Suppressor macrophage treated with lipopolysaccharide for 1 hour (primary cell): ENCODE data around the gene AHRR.
A peak's percentile ranks its signal among the peaks of the same experiment; 100 is the strongest.
"Not testable (repeated sequence)": the region's sequence is repeated elsewhere in the genome, so short reads cannot be mapped to it uniquely, and the experiment has no call there.

ENCODE experiments used
- DNase-seq, 3 donors: peaks; one replicate each; pipeline ENCODE4 v3.0.0-alpha.2; 2020 to 2022

Gene AHRR

DNA sequence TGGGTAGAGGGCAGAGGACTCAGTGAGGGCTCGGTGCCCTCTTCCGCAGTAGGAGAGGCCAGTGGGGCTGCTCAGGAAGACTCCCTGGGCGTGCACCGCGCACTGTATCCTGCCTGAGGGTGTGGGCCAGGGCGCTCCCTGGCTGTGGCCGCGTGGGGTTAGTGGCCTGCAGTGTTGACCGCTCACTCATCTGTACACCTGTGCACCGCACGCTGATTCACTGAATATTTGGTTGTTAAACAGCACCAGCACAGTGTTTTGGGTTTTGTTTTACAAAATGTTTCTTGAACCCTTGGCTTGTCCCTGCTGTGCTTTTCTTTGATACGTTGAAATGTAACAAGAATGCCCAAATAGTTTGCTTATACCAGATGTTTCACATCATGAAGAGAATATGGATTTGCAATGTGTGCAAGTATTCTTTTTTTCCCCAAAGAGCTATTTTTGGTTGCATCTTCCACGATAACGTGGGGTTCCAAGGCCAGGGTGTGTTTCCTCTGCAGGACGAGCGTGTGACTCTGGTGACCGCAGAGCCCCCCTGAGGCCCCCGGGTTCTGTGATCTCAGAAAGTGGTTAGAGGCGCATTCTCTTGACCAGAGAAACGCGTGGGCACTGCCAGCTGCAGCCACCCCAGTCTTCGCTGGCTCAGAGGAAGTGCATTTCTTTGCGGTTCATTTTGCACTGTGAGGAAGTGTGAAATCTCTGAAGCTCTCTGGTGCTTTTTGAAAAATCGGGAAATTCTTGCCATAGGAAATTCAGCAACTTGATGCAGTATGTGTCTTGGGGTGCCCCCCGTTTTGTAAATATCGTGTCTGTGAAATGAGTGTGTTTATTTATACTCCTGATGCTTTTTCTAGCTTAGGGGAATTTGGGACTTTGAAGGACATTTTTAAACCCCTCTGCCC, 46.9 kb downstream of the AHRR start:
- peak; percentile 87 to 96 (median 95) for DNase-seq

- DNase-seq: peak in 1 of 3 donors; percentile 54
Measured at GRCh38 chr5:369151-369868, 47.8 kb downstream of the AHRR start.

DNA sequence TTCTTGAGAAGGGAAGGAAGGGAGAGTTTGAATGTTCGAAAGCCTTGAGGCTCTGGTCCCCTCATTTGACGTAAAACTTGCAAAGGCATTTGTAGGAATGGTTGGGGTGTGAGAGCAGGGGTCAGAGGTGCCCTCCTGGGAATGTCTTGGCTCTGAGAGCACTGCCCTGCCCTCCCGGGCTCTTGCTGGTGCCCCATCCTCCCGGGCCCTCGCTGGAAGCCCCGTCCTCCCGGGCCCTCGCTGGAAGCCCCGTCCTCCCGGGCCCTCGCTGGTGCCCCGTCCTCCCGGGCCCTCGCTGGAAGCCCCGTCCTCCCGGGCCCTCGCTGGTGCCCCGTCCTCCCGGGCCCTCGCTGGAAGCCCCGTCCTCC, 48.3 kb downstream of the AHRR start:
- DNase-seq: not testable (repeated sequence)

DNA sequence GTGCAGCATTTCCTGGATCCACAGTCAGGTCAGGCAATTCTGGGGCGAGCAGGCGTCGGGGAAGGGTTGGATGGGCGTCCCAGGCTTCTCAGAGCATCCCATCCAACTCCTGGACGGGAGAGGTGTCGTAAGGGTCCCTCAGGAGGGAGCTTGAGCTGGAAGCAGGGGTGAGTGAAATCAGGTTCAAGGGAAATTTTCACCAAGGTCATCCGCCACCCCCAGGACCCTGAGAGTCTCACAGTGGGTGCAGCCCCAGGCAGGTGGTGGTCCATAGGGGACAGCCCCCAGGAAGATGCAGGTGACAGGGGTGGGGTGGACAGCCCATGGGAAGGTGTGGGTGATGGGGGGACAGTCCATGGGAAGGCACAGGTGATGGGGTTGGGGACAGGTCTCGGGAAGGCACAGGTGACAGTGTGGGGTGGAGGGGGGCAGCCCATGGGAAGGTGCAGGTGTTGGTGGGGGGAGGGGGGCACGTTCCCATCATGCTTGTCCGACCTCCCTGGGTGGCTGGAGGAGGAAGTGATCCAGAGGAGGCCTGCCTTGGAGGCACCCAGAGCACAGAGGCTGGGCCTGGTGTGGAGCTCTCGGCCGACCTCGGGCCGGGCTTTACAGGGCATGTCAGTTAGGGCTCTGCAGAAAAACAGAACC, 48.9 kb downstream of the AHRR start:
- no peak for DNase-seq

DNA sequence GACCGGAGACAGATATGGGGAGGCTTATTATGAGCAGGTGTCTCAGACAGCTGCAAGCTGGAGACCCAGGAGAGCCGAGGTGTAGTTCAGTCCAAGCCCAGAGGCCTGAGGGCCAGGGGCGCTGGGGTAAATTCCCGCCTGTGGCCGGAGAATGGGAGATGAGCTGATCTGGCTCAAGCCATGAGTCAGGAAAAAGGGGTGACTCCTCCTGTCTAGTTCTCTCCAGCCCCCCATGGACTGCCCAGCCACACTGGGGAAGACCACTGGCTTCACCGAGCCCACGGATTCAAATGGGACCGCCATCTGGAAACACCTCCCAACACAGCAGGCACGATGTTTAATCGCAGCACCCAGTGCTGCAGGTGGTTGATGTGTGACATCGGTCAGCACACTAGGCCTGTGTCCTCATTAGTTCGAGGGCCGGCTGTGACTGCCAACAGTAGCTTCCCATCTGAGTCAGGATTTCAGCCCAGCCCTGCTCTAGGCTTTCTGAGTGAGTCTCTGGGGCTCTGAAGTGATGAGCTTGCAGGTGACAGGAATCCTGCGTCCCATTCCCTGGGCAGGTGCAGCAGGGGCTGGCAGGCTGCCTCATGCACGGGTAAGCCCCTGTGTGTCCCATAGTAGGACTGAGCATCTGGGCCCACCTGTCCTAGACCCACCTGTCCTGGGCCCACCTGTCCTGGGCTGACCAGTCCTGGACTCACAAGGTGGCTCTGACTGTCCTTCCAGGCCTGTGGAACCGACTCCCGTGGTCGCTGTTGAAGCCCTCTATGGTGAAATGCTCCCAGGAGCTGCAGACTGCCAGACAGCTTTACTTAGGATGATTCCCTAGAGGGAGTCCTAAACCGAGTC, 49.7 kb downstream of the AHRR start:
- DNase-seq: peak; percentile 47 to 51 (median 49)

GRCh38 chr5:371811-372555, 50.5 kb downstream of the AHRR start:
- DNase-seq: peak in 1 of 3 donors; percentile 27

GRCh38 chr5:372556-372995, 51.1 kb downstream of the AHRR start:
- DNase-seq: no peak

GRCh38 chr5:372996-373709, 51.6 kb downstream of the AHRR start:
- DNase-seq: no peak

DNA sequence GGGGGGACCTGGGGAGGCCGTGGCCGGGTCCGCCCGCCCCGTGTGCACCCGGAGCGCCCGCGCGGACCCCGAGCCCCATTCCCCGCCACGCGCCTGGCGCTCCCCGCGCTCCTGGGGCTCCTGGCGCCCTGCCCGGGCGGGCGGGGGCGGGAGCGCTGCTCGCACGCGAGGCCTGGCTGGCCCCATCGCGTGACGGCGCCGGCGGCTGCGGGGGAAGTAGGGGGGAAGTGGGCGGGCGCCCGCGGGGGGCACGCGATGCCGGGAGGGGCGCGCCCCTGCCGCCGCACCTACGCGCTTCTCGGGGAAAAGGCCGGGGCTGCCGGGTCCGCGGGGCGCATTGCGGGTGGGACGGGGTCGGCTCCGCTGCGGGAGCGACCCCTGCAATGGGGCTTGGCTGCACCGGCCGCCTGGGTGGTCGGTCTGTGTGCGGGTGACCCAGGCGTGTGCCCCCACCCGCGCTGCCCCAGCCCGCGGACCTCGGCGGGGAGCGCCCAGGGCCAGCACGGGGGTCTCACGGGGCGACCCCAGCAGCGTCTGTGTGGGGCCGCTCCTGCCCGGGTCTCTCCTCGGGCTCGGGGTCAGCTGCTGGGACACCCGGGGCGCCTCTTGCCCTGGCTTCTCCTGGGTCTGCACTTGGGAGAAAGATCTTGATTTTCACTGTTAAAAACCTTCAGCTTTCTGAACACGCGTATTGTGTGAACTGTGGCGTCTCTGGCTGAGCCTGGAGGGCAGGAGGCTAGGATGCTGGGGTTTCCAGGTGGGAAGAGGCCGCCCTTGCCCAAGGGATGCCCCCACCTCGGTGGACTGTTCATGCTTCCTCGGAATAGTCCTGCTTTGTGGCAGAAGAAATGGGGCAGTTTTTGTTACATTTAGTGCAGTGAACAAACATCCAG, 52.4 kb downstream of the AHRR start:
- DNase-seq: peak; percentile 84 to 92 (median 86)

- DNase-seq: no peak
Measured at GRCh38 chr5:374631-375335, 53.3 kb downstream of the AHRR start.

DNA sequence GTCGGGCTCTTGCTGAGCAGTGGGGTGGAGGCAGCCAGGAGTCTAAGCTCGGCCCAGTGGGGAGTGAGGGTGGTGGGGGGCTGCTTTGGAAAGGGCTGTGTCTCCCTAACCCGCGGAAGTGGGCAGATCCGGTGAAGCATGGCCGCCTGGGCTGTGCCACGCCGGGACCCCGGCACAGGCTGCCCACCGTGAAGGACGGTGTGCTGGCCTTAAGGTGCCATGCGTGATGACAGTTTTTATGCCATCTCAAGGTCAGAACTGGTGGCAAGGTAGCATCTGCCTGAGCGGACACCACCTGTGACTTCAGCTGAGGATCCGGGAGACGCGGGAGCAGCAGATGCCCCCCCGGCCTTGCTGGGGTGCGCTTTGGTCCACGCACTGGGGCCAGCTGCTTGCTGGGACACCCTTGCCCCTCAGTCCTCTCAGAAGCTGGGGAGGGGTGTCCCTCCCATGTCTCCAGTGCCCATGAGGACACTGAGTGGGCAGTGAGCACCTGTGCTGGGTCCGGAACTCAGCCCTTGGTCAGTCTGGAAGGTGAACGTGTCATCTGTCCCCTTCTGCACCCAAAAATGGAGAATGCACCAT, 53.9 kb downstream of the AHRR start:
- DNase-seq: no peak

GRCh38 chr5:375921-376798, 54.6 kb downstream of the AHRR start:
- no peak for DNase-seq

DNA sequence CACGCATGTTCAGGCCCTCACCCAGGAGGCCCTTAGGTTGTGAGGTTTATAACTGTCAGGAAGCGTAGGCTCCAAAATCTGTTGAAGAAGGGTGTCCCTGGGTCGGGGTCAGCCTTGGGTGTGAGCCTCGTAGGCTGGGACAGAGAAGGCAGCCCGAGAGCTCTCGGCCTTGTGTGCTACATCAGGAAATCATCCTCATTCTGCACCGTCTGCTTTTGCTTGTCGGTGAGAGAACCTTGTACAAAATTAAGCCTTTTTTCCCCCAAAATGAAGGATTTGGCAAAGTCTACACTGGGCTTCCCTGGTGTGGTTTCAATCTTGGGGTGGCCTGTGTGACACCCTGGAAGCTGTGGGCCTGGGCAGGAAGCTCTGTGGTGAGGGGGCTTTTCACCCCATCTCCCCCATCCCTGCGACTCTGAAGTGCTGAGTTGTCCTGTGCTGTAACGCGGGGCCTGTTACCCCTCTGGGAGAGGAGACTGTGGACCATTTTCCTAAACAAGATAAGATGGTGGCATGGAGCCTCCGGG, 55.3 kb downstream of the AHRR start:
- no peak for DNase-seq

DNA sequence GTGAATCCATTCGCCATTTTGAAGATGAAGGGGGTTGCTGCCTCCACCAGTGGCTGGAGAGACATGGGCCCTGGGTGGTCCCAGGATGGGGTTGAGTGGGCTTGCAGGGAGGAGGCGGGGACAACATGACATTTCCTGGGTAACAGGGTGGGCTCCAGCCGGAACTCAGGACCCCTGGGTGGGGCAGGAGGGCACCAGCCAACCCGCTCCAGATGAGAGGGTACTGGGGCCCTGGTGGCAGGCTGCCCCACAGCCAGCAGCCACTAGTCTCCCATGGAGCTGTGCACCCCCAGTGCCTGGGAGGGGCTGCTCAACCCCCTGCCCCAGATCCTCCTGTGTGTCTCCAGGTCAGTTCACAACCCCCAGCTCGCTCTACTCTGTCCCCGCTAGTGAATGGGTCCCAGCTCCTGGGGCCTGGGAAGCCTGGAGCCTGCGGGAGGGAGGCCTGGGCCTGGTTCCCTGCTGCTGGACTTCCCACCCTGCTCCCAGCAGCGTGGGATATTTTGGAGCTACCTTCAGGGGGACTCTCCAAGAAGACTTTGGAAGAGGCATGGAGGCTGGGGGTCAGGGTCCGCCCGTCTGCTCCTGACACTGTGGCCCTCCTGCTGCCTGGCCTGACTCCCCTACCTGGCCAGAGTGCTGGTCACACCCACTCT, 55.9 kb downstream of the AHRR start:
- DNase-seq: no peak

GRCh38 chr5:378301-378891, 56.9 kb downstream of the AHRR start:
- DNase-seq: no peak

GRCh38 chr5:378976-379742, 57.6 kb downstream of the AHRR start:
- peak in 2 of 3 donors; percentile 57 to 67 for DNase-seq
